Stimulated activated CD4-positive, alpha-beta T cell treated with anti-CD3 and anti-CD28 coated beads, Interleukin-4, amount 100 ng/mL, for 24 hours (primary cell): ENCODE measurements around the gene SYT11.
"Not testable (repeated sequence)": the region's sequence is repeated elsewhere in the genome, so short reads cannot be mapped to it uniquely, and the experiment has no call there.

Source experiments
- DNase-seq: peaks from one replicate; pipeline ENCODE4 v3.0.0-alpha.2; 2020

Gene SYT11

DNA sequence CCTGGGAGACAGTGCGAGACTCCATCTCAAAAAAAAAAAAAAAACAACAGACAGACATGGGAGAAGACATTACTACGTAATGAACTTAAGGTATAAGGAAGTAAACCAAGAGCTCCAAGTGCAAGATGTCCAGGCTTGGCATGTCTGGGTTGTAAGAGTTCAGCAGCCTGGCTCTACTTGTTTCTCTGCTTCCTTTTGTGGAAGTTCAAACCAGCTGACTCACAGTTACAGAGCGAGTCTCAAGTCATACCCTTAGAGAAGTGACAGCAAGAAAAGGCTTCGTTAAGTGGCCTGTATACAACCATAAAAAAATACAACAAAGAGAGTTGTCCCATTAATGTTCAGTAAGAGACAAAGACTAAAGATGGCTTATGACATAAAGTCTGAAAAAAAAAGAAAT, 50.5 kb downstream of the SYT11 start:
- no peak for DNase-seq

DNA sequence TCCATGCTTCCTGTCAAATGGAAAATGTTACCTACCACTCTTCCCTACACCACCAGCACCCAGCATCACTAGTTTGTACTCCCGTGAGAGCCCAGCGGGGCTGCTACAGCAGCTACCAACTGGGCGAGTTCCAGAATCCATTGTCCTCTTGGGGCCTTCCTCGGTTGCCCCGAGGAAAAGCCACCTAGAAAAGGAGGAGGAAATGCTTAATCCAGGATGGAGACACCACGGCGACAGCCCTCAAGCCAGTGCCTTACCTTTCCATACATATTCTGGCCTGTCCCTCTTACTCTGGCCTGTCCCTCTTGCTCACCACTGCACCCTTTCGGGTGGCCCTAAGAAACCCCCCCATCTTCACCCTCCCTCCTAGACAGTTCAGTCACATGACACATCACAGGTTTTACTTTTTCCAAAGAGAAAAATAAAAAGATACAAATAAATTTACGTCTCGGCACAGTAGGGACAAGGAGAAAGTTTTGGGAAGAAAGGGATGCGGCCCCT, 51.3 kb downstream of the SYT11 start:
- DNase-seq, result no peak

DNA sequence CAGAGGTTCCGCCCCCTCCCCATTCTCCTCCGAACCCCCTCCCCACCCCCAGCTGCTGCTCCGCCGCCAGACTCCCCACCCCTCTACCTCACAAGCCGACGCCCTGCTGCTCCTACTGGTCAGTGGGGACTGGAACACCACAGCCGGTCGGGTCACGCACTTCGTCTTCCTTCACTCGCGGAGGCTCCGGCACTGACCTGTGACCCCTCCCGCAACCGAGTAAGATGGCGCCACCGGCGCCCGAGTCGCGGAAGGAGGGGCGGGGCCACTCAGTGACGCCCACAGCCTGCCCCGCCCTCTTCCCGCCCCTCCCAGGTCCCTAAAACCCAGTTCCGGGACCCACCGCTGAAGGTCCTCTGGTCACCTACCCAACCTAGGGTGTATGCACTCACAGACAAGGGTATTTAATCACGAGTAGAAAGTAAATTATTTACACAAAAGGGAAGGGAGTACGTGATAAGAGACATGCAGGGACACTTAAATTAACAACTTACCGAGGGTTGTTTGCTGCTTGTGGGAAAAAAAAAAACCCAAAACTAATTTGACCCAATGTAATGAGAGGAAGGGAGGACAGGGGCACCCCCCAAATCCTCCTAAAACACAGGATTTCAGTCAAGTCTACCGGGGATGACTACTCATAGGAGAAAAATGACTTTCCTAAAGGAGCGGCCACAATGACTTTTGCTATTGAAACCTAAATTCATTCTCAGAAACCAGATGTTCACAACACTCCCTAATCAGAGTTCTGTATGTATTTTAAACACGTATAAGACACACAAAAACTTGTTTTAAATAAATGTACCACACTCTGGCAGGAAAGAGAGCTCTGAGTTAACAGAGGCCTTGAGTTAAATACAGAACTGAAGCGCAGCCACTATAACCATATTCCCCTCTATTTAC, 52.0 kb downstream of the SYT11 start, which contains the start of gene RIT1:
Gene RIT1 (minus strand): TSS at position 194 of the 900 bp plus-strand sequence. CDS start 588 bp downstream, outside the sequence.
- peak; percentile 84 for DNase-seq

DNA sequence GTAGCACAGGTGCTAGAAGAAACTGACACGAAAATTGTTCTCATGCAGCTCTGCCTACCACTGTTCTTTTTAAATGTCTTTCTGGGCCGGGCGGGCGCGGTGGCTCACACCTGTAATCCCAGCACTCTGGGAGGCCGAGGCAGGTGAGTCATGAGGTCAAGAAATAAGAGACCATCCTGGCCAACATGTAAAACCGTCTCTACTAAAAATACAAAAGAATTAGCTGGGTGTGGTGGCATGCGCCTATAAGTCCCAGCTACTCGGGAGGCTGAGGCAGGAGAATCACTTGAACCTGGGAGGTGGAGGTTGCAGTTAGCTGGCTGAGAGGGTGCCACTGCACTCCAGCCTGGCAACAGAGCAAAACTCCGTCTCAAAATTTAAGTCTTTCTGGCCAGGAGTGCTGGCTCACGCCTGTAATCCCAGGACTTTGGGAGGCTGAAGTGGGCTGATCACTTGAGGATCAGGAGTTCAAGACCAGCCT, 52.7 kb downstream of the SYT11 start:
- no peak for DNase-seq

DNA sequence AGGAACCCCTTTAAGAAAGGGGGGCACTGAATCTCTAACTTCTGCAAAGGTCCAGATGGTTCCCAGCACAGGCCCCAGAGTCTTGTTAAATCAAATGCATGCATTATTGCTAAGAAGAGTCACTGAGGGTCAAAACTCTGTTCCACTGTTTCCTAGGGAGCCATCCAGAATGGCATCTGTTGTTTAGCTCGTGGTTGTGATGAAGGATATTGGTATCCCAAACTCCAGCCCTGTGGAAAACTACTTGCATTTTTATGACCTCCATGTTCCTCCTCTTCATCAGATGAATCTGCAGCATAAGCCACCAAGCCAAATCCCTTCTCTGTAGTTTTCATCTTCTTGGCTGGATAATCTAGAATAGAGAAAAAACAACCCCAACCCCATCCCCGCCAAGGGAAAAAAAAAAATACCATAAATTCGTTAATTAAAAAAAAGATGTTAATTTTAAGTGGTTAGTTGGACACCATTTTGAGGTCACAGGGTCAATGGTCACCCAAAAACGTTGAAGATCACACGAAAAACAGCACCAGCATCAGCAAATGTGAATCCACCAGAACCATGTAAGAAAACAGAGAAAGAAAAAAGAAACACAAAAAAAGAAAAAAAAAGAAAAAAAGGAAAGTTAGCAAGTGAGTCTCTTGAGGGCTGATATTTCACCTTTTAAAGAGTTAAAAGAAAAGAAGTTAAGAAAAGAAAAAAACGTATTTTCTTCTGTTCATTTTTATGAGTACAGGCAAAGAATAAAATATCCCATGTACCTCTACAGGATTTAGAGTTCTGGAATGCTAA, 54.8 kb downstream of the SYT11 start:
- DNase-seq, result no peak

DNA sequence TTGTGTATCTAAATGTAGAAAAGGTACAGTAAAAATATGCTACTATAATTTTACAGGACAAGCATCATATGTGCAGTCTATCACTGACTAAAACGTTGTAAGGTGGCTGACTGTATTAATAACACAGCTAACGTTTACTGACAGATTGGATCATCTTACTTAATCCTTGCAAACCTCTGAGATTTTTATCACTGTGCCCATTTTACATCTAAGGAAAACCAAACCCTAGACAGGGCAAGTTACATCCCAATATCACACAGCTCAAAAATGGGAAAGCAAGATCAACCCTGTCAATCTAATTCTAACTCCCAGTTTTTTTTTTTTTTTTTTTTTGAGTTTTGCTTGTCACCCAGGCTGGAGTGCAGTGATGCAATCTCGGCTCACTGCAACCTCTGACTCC, 59.3 kb downstream of the SYT11 start:
- DNase-seq, result no peak

DNA sequence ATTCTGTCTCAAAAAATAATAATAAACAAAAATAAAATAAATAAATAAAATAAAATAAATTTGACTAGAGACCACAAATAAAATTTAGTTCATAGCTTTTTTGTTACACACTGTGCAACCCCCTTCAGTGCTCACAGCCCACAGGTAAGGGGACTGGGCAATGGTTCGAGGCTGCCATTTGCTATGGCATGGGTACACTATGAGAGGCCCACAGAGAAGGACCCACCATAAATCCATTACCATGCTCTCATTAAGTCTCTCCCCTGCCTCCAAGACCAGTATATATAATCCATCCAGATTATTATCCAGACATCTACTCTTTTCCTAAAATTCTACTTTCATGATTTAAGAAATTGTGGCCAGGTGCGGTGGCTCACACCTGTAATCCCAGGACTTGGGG, 60.4 kb downstream of the SYT11 start:
- no peak for DNase-seq

DNA sequence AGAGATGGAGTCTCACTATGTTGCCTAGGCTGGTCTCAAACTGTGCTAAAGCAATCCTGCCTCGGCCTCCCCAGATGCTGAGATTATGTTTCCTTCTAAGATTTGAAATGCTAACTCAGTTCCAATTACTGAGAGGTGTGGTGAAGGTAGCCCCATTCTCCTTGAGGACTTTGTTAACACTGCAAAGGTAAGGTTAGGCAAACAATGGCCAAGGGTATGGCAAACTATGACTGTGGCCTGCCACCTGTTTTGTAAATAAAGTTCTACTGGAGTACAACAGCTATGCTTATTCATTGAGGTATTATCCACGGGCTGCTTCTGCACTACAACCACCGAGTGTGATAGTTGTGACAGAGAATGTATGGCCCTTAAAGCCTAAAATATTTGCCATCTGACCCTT, 61.4 kb downstream of the SYT11 start:
- DNase-seq, result no peak

DNA sequence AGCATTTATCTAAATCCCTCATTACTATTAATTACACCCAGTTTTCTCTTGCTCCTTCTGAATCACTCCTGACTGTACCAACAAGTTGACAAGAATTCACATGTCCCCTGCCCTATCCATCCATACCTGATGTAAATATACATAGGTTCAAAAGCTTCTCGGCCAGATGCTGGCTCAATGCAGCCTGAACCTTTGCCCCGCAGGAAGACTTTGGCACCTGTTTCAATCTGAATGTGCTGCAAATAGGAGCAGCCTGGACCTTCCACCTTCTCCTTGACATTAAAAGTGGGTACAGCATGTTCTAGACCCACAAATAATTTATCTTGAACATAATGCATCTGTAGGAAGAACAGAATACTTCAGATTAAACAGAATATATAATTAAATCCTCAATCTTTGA, 66.1 kb downstream of the SYT11 start:
- DNase-seq, result no peak

DNA sequence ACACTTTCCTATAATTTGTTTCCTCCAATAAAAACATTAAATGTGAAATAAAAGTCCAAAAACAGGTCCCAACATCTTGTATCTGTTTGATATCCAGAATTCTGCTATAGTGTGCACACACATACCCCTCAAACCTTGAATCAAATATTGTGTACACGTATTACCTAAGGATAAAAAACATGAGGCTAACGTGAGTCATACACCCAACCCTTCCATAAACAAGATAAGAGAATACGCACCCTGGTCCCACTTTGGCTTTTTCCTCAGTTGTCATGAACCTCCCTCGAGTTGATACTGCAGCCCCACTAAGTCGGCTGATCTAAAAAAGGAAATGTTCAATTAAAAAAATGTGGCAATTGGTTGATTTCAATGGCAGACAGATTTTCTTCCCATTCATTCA, 69.7 kb downstream of the SYT11 start:
- no peak for DNase-seq

DNA sequence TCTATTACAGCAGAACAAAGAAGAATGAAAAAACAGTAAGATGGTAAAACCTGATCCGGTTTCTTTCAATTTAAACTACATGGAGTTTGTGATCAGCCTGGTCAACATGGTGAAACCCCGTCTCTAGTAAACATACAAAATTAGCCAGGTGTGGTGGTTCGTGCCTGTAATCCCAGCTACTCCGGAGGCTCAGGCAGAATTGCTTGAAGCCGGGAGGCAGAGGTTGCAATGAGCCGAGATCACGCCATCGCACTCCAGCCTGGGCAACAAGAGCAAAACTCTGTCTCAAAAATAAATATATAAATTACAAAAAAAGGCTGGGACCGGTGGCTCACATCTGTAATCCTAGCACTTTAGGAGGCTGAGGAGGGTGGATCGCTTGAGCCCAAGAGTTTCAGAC, 71.4 kb downstream of the SYT11 start:
- DNase-seq, result not testable (repeated sequence)

DNA sequence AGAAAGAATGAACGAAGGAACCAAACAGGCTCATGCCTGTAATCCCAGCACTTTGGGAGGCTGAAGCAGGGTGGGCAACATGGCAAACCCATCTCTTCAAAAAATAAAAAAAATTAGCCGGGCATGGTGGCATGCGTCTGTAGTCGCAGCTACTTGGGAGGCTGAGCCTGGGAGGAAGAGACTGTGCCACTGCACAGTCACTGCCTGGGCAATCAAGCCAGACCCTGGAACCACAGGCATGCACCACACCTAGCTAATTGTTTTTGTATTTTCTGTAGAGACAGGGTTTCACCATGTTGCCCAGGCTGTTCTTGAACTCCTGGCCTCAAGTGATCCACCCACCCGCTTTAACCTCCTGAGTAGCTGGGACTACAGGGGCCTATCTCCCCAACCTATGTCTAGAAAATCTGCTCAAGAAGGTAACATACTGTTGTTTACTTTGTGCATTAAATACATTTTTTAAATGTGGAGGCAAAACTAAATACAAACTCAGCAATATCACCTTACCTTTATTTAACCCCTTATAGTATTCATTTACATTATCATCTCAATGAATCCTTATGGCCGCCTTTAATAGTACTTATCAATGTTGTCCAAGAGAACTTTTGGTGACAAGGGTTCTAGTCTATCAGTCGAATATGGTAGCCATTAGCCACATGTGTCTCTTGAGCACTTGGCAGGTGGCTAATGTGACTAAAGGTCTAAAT, 72.1 kb downstream of the SYT11 start:
- DNase-seq, result no peak

DNA sequence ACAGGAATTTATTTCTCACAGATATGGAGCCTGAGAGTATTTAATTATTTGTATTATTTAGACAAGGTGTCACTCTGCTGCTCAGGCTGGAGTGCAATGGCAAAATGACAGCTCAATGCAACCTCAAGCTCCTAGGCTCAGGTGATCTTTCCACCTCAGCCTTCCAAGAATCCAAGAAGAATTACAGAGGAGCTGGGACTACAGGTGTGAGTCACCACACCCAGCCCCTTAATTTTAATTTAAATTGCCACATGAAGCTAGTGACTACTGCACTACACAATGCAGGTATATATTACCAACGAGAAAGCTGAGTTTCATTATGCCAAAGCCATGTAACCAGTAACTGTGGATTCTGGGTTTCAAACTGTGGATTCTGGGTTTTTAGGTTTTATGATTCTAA, 72.7 kb downstream of the SYT11 start:
- no peak for DNase-seq

DNA sequence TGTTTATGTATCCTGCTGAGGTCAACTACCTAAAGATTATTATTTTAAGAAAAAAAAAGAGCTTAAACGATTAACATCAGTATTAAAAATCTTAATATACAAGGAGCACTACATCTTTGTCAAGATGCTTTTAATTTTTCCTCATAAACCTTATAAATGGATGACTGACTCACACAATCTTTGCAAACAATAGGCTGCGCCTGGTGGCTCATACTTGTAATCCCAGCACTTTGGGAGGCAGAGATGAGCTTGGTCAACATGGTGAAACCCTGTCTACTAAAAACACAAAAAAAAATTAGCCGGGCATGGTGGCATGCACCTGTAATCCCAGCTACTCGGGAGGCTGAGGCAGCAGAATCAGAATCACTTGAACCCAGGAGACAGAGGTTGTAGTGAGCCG, 73.1 kb downstream of the SYT11 start:
- DNase-seq, result no peak

DNA sequence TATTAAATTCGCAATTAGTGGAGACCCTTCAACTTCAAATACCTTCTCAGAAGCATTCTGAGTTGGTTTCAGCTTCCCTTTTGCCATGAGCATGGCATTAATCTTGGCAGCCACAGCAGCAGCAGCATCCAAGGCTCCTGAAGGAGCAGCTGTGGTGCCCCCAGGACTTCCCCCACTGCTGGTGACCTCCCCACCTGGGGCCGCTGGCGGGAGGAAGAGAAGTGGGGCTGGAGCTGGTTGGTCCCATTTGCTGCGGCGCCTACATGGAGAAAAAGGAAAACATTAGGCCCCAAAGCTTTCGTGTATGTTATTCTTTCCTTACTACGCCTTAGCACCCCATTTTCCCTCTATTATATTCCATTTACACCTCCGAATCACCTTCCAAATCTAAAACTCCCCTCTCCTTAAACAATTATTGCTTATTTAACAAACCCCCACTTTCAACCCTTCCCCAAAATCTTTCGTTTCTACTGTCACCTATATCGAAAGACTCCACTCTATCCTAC, 74.3 kb downstream of the SYT11 start:
- no peak for DNase-seq

DNA sequence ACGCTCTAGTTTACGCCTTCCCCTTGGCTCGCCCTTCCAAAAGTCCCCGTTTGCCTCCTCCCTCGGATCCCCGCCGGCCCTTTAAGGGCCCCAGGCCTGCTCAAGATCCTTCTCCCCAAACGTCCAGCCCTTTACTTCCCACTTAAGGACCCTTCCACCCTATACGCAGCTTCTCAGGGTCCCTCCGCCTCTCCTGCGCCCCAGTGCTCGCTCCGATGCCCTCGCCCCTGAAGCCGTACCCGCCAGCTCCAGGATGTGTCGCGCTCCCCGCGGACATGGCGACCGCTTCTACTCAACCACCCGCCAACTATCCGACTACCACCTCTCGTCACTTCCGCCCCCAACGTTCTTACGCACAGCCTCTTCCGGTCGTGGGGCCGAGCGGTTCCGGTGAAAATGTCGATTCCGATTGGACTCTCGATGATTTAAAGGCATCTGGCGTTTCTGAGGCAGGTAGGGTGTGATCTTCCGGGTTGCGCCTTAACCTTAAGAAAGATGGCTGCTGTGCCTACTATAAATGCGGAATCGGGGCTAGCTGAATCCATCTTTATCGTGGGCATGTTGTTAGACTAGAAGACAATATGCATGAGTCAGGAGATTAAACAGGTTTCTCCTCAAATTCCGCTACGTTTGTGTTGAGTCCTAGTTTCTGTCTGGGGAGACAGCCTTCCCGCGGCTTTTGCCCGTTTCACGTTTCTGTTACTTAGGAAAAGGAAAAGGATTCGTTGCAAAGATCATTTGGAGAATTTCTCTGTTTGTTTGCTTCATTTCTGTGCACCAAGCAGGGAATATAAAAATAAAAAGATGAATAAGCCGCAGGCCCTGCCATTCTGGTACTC, 74.9 kb downstream of the SYT11 start, which contains the start of gene KHDC4:
Gene KHDC4 (minus strand): TSS at position 317 of the 839 bp plus-strand sequence. CDS start 40 bp downstream, at position 277.
- DNase-seq, result peak; percentile 95
